Left kidney (tissue), 2 donors: ENCODE data around the gene TRAK2. TPM values are rescaled to one million over a fixed set of nuclear protein-coding genes. Genes with fewer than 3 reads are reported as not detected.
"Not testable (repeated sequence)": the region's sequence is repeated elsewhere in the genome, so short reads cannot be mapped to it uniquely, and the experiment has no call there.

Experiments used
- DNase-seq: peaks from one replicate; pipeline ENCODE4 v3.0.0-alpha.2; 2013
- polyA plus RNA-seq: library from polyadenylated mRNA; unstranded; fragments of 120-200 nt; gene quantifications from one replicate; pipeline ENCODE4 v1.2.1, GENCODE V29; 2013; ENCODE audit not compliant: insufficient read length

The TRAK2 gene
- polyA plus RNA-seq, 1 donor: 48.8 TPM

GRCh38 chr2:201452922-201453643 is 1.8 kb upstream of the TRAK2 start:
- no peak for DNase-seq

DNA sequence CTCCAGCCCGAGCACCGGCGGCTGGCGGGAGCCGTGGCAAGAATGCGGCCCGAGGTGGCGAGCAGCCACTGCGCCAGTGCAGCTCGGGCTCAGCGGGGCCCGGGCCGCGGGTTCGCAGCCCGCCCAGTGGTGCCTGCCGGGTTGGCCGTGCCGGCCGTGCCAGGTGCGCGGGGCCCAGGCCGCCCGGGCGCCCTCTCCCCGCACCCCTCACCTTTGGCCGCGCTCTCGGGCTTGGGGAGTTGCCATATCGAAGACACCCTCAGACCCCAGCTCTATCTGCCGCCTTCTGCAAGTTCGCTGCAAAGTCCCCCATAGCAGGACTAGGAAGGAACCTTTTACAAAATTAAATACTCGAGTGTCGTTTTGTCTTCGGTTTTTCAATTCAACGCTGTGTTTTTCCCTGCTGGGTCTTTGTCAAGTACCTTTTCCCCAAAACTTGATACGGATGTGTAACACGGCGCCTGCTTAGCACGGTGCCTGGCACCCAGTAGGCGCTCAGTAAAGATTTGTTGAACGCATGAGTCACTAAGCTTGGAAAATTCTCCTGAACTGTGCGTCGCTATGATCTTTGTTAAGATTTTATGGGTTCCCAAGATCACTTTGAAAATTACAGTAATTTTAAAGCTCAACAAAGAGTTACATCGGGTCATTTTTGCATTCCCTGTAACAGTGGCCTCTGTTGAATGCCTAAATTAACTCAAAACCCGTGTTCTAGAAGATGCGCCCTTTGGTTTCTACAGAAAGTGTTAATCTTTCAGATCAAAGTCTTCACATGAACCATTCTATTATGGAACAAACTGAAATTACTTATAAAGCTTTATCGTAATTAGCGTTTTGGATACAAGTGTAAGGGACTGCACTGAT is 1.0 kb upstream of the TRAK2 start:
- no peak for DNase-seq

GRCh38 chr2:201450954-201451291 is 335 bp downstream of the TRAK2 start:
- no peak for DNase-seq

DNA sequence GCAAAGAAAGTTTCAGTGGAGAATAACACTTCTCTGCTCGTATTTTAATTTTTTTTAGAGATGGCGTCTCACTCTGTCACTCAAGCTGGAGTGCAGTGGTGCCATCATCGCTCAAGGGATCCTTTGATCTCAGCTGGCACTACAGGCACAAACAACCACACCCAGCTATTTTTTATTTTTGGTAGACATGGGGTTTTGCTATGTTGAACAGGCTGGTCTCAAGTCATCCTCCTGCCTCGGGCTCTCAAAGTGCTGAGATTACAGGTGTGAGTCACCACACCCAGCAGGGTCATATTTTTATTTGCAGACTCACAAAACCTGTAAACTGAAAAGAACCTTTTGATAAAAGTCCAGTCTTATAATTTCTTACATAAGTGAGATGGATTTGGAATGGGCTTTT is 2.6 kb downstream of the TRAK2 start:
- no peak for DNase-seq

DNA sequence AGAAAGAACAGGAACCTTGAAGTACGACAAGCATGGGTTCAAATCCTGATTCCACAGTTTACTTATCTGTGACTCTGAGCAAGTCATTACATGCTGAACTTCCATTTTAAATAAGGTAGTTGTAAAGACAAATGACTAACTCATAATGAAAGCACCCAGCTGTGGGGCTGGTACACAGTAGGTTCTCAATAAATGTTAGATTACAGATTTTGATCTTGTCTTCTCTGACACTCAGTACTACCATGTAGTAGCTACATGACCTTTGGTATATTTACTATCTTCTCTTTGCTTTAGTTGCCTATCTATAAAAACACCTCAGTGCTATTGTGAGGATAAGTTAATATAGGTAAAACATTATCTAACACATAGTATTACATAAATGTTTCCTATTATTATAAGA is 3.2 kb downstream of the TRAK2 start:
- no peak for DNase-seq

DNA sequence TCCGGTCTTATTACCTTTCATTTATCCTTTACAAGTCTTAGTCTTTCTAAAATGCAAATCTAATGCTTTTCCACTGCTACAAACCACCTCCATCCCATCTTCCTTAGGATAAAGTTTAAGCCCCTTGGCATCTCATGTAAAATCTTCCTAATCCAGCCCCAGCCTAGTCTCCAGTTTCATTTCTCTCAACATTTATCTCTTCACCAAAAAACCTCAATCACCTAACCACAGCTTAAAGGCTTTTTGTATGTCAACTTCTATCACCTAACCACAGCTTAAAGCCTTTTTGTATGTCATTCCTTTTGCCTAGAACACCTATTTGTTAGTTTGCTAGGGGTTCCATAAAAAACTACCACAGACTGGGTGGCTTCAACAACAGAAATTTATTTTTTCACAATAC is 4.2 kb downstream of the TRAK2 start:
- no peak for DNase-seq

DNA sequence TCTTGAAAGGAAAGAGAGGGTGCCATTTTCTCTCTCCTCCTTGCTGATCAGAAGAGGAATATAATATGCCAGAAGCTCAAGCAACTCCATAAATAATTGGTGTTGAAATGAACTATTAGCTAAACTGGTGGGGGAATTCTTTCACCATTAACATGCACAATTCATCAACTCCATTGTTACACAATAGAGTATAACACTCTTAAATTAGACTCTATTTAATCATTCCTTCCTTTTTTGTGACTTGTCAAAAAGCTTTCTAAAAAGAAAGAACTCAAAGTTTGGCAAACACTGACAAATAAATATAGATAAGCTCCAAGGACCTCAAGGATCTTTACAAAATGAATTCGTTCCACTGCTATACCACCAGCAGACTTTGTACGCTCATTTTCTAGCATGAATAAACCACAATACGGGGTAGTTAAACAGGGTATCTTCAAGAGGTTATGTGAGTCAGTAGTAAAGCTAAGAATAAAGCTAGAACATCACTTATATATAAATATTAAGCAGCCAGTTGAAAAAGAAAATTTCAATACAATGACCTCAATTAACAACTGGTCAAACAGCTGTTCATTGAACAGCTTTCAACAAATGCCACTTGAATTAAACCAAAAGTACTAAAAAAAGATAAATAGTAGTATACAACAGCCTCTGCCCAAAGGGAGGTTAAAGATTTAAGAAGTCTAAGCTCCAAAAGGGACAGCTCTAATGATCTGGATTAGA is 6.4 kb downstream of the TRAK2 start:
- DNase-seq: no peak

GRCh38 chr2:201441409-201441808 is 9.8 kb downstream of the TRAK2 start:
- DNase-seq: no peak

GRCh38 chr2:201440182-201440581 is 11.1 kb downstream of the TRAK2 start:
- no peak for DNase-seq

GRCh38 chr2:201439336-201439922 is 11.8 kb downstream of the TRAK2 start:
- not testable (repeated sequence) for DNase-seq

- DNase-seq: no peak
These were observed 15.1 kb downstream of the TRAK2 start for GRCh38 chr2:201436141-201436540.

DNA sequence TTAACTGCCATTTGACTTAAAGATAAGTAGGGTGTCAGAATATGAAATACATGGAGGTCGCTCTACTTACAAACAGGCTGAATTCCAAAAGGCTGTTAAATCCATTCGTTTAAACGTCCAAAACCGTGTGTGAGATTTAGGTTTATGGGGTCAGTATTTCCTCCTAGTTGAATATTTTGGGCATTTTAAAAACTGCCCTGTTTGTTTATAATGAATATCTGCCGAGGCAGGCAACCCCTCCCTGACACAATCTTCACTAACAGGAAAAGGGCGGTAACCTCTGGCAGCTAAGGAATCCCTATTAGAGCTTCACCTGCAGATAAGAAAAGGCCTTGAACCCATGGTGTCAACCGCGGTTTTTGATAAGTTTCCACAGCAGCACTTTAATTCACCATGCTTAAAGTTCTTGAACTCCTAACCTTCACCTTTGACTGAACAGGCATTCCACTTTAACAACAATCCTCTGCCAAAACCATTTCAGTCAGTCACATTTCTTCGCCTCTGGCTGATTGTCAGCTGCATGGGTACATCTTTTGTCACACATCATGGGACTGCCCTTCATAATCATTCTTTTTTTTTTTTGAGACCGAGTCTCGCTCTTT is 17.8 kb downstream of the TRAK2 start:
- DNase-seq: no peak

GRCh38 chr2:201432621-201433393 is 18.5 kb downstream of the TRAK2 start:
- DNase-seq: no peak

GRCh38 chr2:201432038-201432620 is 19.1 kb downstream of the TRAK2 start:
- DNase-seq: no peak

GRCh38 chr2:201430839-201431238 is 20.4 kb downstream of the TRAK2 start:
- no peak for DNase-seq

DNA sequence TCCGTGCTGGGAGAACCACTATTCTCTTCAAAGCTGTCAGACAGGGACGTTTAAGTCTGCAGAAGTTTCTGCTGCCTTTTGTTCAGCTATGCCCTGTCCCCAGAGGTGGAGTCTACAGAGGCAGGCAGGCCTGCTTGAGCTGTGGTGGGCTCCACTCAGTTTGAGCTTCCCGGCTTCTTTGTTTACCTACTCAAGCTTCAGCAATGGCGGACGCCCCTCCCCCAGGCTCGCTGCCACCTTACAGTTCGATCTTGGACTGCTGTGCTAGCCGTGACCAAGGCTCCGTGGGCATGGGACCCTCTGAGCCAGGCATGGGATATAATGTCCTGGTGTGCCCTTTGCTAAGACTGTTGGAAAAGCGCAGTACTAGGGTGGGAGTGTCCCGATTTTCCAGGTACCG is 20.9 kb downstream of the TRAK2 start:
- not testable (repeated sequence) for DNase-seq

DNA sequence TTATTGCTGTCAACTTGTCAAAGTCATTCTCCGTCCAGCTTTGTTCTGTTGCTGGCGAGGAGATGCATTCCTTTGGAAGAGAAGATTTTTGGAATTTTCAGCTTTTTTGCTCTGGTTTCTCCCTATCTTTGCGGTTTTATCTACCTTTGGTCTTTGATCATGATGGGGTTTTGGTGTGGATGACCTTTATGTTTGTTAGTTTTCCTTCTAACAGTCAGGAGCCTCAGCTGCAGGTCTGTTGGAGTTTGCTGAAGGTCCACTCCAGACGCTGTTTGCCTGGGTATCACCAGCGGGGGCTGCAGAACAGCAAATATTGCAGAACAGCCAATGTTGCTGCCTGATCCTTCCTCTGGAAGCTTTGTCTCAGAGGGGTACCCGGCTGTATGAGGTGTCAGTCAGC is 21.4 kb downstream of the TRAK2 start:
- not testable (repeated sequence) for DNase-seq

DNA sequence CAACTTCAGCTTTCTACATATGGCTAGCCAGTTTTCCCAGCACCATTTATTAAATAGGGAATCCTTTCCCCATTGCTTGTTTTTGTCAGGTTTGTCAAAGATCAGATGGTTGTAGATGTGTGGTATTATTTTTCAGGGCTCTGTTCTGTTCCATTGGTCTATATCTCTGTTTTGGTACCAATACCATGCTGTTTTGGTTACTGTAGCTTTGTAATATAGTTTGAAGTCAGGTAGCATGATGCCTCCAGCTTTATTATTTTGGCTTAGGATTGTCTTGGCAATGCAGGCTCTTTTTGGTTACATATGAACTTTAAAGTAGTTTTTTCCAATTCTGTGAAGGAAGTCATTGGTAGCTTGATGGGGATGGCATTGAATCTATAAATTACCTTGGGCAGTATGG is 22.9 kb downstream of the TRAK2 start:
- DNase-seq: not testable (repeated sequence)

DNA sequence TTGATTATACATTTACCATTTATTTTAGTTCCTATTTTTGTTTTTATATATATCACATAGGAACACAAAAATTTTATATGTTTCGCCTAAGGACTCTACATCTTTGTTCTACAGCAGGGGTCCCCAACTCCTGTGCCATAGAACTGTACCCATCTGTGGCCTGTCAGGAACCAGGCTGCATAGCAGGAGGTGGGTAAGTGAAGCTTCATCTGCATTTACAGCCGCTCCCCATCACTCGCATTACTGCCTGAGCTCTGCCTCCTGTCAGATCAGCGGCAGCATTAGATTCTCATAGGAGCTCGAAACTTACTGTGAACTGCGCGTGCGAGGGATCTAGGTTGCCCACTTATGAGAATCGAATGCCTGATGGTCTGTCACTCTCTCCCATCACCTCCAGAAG is 25.3 kb downstream of the TRAK2 start:
- no peak for DNase-seq

- no peak for DNase-seq
These were observed 30.7 kb downstream of the TRAK2 start for GRCh38 chr2:201420442-201421113.
